GM23338 (cell line): ENCODE measurements around the gene AFF2. TPM values are rescaled to one million over a fixed set of nuclear protein-coding genes. Genes with fewer than 3 reads are reported as not detected.

Source experiments
- ATAC-seq: fragments of 200-7000 bp; cut with Tn5 transposase; 3 replicates; pipeline ENCODE4 v1.9.1; 2020
- DNase-seq: peaks from one replicate; pipeline ENCODE4 v3.0.0-alpha.2; 2015; ENCODE audit warnings: low spot score
- H2AFZ ChIP-seq: fragments of 200-600 bp; sonication (generic); 2 replicates; pipeline ENCODE4 v1.8.0; 2016; ENCODE audit warnings: antibody characterized with exemption, mild to moderate bottlenecking, moderate library complexity
- H3F3A ChIP-seq: fragments of 200-600 bp; sonication (generic); replicated peaks from 2 replicates; pipeline ENCODE4 v1.8.0; 2017; ENCODE audit warnings: antibody characterized with exemption, mixed run types, low read depth
- H3K27ac ChIP-seq: fragments of 200-600 bp; sonication (generic); 2 replicates; pipeline ENCODE4 v1.6.1; 2016; ENCODE audit warnings: low read depth
- H3K27me3 ChIP-seq: fragments of 200-600 bp; sonication (generic); 2 replicates; pipeline ENCODE4 v1.8.0; 2016; ENCODE audit warnings: mild to moderate bottlenecking, mixed run types, moderate library complexity; ENCODE audit not compliant: insufficient read depth
- H3K36me3 ChIP-seq: fragments of 200-600 bp; sonication (generic); 2 replicates; pipeline ENCODE4 v1.8.0; 2016; ENCODE audit warnings: mild to moderate bottlenecking; ENCODE audit not compliant: insufficient read depth
- H3K4me1 ChIP-seq: fragments of 200-600 bp; sonication (generic); 2 replicates; pipeline ENCODE4 v1.8.0; 2016; ENCODE audit warnings: mild to moderate bottlenecking, moderate library complexity; ENCODE audit not compliant: insufficient read depth
- H3K4me2 ChIP-seq: fragments of 200-600 bp; sonication (generic); 2 replicates; pipeline ENCODE4 v1.7.1; 2017; ENCODE audit warnings: mixed run types
- H3K4me3 ChIP-seq: fragments of 200-600 bp; sonication (generic); 2 replicates; pipeline ENCODE4 v1.6.1; 2016; ENCODE audit warnings: mixed run types
- H3K79me2 ChIP-seq: fragments of 200-600 bp; sonication (generic); replicated peaks from 2 replicates; pipeline ENCODE4 v1.8.0; 2017; ENCODE audit warnings: mild to moderate bottlenecking; ENCODE audit not compliant: insufficient read depth
- H3K9me2 ChIP-seq: fragments of 200-600 bp; sonication (generic); 2 replicates; pipeline ENCODE4 v1.8.0; 2017; ENCODE audit not compliant: insufficient read depth
- H4K20me1 ChIP-seq: fragments of 200-600 bp; sonication (generic); replicated peaks from 2 replicates; pipeline ENCODE4 v1.8.0; 2017; ENCODE audit warnings: mild to moderate bottlenecking; ENCODE audit not compliant: insufficient read depth
- H3K27ac Mint-ChIP-seq: 2 replicates; pipeline ENCODE4 v1.8.0; 2020; ENCODE audit warnings: inconsistent platforms, mild to moderate bottlenecking, moderate library complexity, mixed read lengths
- H3K27me3 Mint-ChIP-seq: 3 replicates; pipeline ENCODE4 v1.8.0; 2022; ENCODE audit warnings: low read depth, mild to moderate bottlenecking, moderate library complexity, mixed read lengths, inconsistent platforms; ENCODE audit not compliant: insufficient read depth, poor library complexity
- H3K36me3 Mint-ChIP-seq: 3 replicates; pipeline ENCODE4 v1.8.0; 2021; ENCODE audit warnings: low read depth, mild to moderate bottlenecking, inconsistent platforms, moderate library complexity, mixed read lengths
- H3K4me1 Mint-ChIP-seq: 3 replicates; pipeline ENCODE4 v1.8.0; 2020; ENCODE audit warnings: mild to moderate bottlenecking, inconsistent platforms, mixed read lengths
- H3K4me3 Mint-ChIP-seq: 3 replicates; pipeline ENCODE4 v1.8.0; 2021; ENCODE audit warnings: moderate library complexity, mild to moderate bottlenecking, inconsistent platforms, mixed read lengths
- H3K9me3 Mint-ChIP-seq: 3 replicates; pipeline ENCODE4 v1.8.0; 2020; ENCODE audit warnings: moderate library complexity, mild to moderate bottlenecking, inconsistent platforms, mixed read lengths
- CREB1 ChIP-seq: fragments of 250-450 bp; sonication (Bioruptor Pico); IDR thresholded peaks from 2 replicates; pipeline ENCODE4 v1.5.0; 2020; ENCODE audit warnings: low read depth, mild to moderate bottlenecking, moderate library complexity
- CTCF ChIP-seq, 2 experiments: fragments of 200-600 bp in 1 of 2; sonication (generic) in 1 of 2; conservative IDR thresholded peaks; 2 replicates each; pipeline versions ENCODE4 v1.5.1 to v1.6.1; 2016 to 2017; ENCODE audit warnings: antibody characterized with exemption in 2 of 2, low read depth in 2 of 2, mild to moderate bottlenecking in 2 of 2, moderate library complexity in 1 of 2
- EZH2 ChIP-seq: fragments of 200-600 bp; sonication (generic); IDR thresholded peaks from one replicate; pipeline ENCODE4 v1.8.0; 2017; ENCODE audit warnings: antibody characterized with exemption, mild to moderate bottlenecking, low read depth; ENCODE audit not compliant: unreplicated experiment
- EZH2phosphoT487 ChIP-seq: fragments of 200-600 bp; sonication (generic); IDR thresholded peaks from one replicate; pipeline ENCODE4 v1.8.1; 2018; ENCODE audit warnings: antibody characterized with exemption; ENCODE audit not compliant: unreplicated experiment
- JUNB ChIP-seq: IDR thresholded peaks from one replicate; pipeline ENCODE4 v1.6.1; 2016; ENCODE audit warnings: antibody characterized with exemption; ENCODE audit not compliant: unreplicated experiment
- NANOG ChIP-seq: IDR thresholded peaks from 2 replicates; pipeline ENCODE4 v1.6.1; 2016; ENCODE audit warnings: antibody characterized with exemption, borderline replicate concordance
- POLR2AphosphoS5 ChIP-seq: IDR thresholded peaks from 2 replicates; pipeline ENCODE4 v1.6.1; 2016; ENCODE audit warnings: antibody characterized with exemption, low read depth
- REST ChIP-seq: IDR thresholded peaks from one replicate; pipeline ENCODE4 v1.6.1; 2018; ENCODE audit warnings: antibody characterized with exemption; ENCODE audit not compliant: unreplicated experiment
- STAT1 ChIP-seq: IDR thresholded peaks from one replicate; pipeline ENCODE4 v1.6.1; 2016; ENCODE audit warnings: antibody characterized with exemption; ENCODE audit not compliant: unreplicated experiment
- ZNF114 ChIP-seq: fragments of 250-450 bp; sonication (Bioruptor Pico); IDR thresholded peaks from 2 replicates; pipeline ENCODE4 v1.5.0; 2020; ENCODE audit warnings: mild to moderate bottlenecking, moderate library complexity
- ZNF331 ChIP-seq: fragments of 250-450 bp; sonication (Bioruptor Pico); IDR thresholded peaks from 2 replicates; pipeline ENCODE4 v1.5.0; 2020; ENCODE audit warnings: low read depth, mild to moderate bottlenecking, moderate library complexity
- ZNF462 ChIP-seq: fragments of 250-450 bp; sonication (Bioruptor Pico); IDR thresholded peaks from 2 replicates; pipeline ENCODE4 v1.5.0; 2020; ENCODE audit warnings: mild to moderate bottlenecking, moderate library complexity
- polyA plus RNA-seq: library from polyadenylated mRNA; unstranded; fragments of >200 nt; fragmentation: Nextera tagmentation; extraction: Ambion mirVana; gene quantifications from 2 replicates; pipeline ENCODE4 v1.2.1, GENCODE V29; 2016
- total RNA-seq: library from RNA; depleted of rRNA; stranded (reverse); fragments of >200 nt; shearing (Covaris generic); gene quantifications from 2 replicates; pipeline ENCODE4 v1.2.3, GENCODE V29; 2014
- TF ChIP-seq, protein P1 (sequence below): IDR thresholded peaks from 2 replicates; pipeline ENCODE4 v1.6.1; 2016; ENCODE audit warnings: antibody characterized with exemption

AFF2 gene
- total and polyA plus RNA-seq, 2 experiments from 2014 or later = 1.6 to 5.8 TPM

DNA sequence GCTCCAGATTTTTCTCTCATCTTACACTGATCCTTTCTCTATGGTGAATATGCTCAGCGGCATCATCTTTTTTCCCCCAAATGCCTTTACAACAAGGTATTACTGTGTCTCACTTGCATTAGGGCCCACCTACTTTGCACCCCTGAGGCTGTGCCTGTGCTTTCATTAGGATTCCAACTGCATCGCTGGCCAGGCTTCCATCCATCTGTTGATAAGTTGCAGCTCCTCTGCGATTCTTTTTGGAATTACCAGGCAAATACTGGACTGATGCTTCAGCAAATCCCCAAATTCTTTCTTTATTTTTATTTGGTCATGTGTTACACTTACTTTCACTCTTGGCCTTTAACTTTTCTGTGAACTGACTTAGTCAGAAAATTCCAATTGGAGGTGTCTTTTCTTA lies 77.3 kb downstream of the AFF2 start:
- Mint-ChIP-seq H3K4me1 (no peaks in the 10 kb centered on the region), H3K27me3 (peaks cover 2% of the 10 kb centered on the region), H3K9me3 (no peaks in the 10 kb centered on the region), H3K27ac (no peak overlapping the region), H3K36me3 (0 out of 3 replicates have a peak, but pooled peaks cover 2% of the 10 kb centered on the region), H3K4me3 (no peak overlapping the region)
- Histone ChIP-seq H3F3A (0 out of 2 replicates have a peak, but pooled peaks cover 2% of the 10 kb centered on the region), H3K4me2 (no peak overlapping the region), H3K36me3 (no peaks in the 10 kb centered on the region), H3K27ac (no peak overlapping the region), H3K9me2 (no peaks in the 10 kb centered on the region), H3K79me2 (no peaks in the 10 kb centered on the region), H3K4me3 (no peak overlapping the region), H3K4me1 (no peaks in the 10 kb centered on the region), H4K20me1 (no peaks in the 10 kb centered on the region), H3K27me3 (no peaks in the 10 kb centered on the region), H2AFZ (no peak overlapping the region)
- ATAC-seq (no peak), DNase-seq (no peak)
- TF ChIP-seq ZNF462 (CRISPR knock-in tag) (no peak), STAT1 (no peak), NANOG (no peak), JUNB (no peak), ZNF331 (CRISPR knock-in tag) (no peak), REST (no peak), CTCF (conservative IDR thresholded peaks at IDR 0.05; ENCODE audit: low read depth in 2 of 2) (no peak), POLR2AphosphoS5 (no peak), ZNF114 (CRISPR knock-in tag) (no peak), EZH2phosphoT487 (no peak), CREB1 (CRISPR knock-in tag) (no peak), EZH2 (no peak)
- TF ChIP-seq, protein P1, sequence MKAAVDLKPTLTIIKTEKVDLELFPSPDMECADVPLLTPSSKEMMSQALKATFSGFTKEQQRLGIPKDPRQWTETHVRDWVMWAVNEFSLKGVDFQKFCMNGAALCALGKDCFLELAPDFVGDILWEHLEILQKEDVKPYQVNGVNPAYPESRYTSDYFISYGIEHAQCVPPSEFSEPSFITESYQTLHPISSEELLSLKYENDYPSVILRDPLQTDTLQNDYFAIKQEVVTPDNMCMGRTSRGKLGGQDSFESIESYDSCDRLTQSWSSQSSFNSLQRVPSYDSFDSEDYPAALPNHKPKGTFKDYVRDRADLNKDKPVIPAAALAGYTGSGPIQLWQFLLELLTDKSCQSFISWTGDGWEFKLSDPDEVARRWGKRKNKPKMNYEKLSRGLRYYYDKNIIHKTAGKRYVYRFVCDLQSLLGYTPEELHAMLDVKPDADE = no peak
